Kidney glomerular epithelial cell (primary cell): ENCODE data around the gene GALC.

Experiments used
- DNase-seq: peaks from one replicate; lab custom pipeline; 2025; lab: John Stamatoyannopoulos, UW

The GALC gene

DNA sequence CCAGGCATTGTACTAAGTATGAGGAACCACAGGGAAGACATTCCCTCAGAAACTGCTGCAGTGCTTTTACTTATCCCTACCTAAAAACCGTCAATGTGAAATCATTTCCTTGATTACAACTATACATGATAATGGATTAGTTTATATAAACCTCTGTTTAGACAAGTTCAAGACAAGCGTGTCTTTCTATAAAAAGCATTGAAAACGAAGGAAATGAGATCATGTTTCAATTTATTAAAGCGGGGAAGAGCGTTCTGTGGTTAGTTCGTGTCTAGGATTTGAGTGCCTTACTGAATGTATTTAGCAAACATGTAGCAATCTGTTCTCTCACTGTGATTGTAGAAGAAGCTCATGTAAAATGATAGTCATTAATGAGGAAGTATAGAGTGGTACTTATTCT is 37.5 kb downstream of the GALC start:
- DNase-seq, result no peak

DNA sequence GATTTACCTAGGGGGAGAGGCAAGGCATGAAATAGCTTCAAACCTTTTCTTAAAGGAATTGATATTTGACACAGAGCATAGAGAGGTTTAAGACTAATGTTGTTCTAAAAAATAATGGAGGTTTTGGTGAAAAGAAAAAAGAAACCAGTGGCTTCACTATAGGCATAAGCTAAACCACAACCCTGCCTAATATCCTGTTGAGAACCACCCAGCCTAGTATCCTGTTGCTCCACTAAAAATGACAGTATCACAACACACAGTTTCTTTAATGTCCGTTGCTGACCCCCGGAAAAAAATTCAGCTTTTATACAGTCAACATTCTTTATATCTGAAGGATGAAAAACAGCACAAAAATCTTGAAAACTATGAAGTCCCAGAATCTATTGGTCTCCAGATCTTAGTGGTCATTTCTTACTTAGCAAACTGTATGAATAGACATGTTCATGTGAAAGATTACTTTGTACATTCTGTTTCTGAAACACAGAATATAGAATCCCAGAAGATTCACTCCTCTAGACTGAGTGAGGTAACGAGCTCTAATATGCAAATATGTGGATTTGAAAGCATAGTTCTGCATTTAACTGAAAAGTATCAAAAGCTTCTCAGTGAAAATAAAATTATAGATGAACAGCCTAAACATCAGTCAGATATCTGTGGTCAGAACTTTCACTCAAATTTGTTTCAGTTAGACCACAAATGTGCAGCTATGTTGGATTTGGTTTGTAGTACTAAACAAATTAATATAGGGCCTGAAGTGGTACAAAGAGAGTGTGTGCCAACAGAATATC is 40.5 kb downstream of the GALC start:
- DNase-seq, result no peak

- DNase-seq, result peak; percentile 8
These were observed 47.9 kb downstream of the GALC start for GRCh38 chr14:87944987-87945604.

DNA sequence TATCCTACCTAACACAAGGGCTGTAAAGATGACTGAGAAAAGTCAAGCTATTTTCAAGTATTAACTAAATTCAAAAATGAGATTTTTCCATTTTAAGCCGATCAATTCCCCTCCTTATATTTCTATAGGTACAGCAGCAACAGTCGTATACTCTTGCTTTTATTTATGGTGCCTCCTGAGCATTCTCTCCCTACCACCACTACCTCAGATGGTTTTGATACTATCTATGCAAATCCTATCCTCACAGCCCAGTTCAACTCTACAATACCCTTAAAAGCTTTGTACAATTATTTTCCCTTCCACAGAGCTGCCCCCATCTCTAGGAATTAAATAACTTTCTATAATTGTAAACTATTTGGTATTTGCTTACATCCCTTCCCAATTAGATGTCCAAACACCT is 52.1 kb downstream of the GALC start:
- DNase-seq, result no peak

- no peak for DNase-seq
These were observed 52.6 kb downstream of the GALC start for GRCh38 chr14:87940382-87940781.

DNA sequence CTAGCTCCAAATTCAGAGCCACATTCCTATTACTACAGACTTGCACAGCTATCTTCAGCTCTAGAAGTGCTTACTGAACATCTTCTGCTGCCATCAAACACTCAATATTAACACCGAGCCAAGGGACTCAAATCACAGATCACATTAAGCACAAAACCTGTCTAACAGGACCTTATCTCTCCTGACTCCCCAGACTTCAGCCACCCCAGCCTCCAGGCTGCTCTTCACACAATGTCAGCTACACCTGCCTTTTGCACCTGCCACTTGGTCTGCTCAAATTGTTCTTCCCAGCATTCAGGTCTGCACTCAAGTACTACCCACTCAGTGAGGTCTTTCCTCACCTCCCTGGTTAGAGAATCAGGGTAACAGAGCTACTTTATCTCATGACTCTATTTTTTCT is 57.1 kb downstream of the GALC start:
- DNase-seq, result no peak

- no peak for DNase-seq
These were observed 57.7 kb downstream of the GALC start for GRCh38 chr14:87935081-87935828.

DNA sequence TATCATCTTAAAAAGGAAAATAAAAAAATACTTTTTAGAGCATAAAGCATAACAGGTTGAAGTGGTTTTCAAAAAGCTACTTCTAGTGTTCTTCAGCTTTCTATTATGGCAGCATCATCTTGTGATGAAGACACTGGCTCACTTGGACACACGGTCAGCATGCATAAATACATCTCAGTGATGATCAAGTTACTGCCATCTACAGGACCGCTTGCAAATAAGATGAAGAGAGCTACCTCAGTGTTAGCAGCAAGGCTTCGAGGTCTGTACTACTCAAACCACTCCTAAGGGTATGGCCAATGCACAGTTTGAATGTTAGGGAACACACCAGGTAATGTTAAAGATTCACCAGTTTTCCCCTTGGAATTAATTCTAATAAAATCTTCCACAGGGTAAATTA is 58.8 kb downstream of the GALC start:
- no peak for DNase-seq

DNA sequence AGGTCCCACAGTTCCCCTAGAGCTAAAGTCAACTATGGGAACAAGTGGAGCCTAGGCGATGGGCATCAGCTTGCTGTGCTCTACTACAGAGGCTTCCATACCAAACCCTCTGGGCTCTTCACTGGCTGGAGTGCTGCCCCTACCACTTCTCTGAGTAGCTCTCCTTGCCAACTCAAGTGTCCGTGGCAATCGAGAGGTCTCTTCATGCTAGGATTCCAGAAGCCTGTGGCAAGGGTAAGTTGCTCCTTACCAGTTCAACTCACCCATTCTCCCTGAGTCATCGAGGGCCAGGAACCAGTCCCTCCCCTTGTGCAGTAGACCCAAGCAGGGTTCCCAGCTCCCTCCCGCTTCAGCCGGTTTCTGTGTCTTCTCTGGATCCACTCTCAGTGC is 76.1 kb downstream of the GALC start:
- no peak for DNase-seq

GRCh38 chr14:87916103-87916885 is 76.7 kb downstream of the GALC start:
- no peak for DNase-seq

- no peak for DNase-seq
These were observed 84.4 kb downstream of the GALC start for GRCh38 chr14:87908550-87908949.

- DNase-seq, result no peak
These were observed 91.3 kb downstream of the GALC start for GRCh38 chr14:87901652-87902051.

- DNase-seq, result no peak
These were observed 91.7 kb downstream of the GALC start for GRCh38 chr14:87901236-87901635.

DNA sequence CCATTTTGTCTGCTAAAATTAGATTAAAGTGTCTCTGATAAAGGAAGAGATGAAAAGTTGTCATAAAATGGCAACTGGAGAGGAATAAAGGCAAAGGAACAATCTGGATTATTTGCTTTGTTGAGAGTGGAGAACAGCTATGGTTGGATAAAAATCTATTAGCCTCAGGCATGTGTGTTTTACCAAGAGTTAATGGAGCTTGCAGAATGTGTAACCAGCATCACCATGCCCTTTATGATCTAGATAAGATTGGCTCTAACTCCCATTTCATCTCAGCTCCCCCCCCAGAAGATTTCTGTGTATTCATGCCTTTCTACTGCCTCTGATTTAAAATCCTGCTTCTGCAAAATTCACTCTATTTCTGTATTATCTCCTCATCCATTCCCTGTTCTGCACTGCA is 93.8 kb downstream of the GALC start:
- DNase-seq, result peak; percentile 15

- DNase-seq, result no peak
These were observed 94.7 kb downstream of the GALC start for GRCh38 chr14:87898301-87898700.

DNA sequence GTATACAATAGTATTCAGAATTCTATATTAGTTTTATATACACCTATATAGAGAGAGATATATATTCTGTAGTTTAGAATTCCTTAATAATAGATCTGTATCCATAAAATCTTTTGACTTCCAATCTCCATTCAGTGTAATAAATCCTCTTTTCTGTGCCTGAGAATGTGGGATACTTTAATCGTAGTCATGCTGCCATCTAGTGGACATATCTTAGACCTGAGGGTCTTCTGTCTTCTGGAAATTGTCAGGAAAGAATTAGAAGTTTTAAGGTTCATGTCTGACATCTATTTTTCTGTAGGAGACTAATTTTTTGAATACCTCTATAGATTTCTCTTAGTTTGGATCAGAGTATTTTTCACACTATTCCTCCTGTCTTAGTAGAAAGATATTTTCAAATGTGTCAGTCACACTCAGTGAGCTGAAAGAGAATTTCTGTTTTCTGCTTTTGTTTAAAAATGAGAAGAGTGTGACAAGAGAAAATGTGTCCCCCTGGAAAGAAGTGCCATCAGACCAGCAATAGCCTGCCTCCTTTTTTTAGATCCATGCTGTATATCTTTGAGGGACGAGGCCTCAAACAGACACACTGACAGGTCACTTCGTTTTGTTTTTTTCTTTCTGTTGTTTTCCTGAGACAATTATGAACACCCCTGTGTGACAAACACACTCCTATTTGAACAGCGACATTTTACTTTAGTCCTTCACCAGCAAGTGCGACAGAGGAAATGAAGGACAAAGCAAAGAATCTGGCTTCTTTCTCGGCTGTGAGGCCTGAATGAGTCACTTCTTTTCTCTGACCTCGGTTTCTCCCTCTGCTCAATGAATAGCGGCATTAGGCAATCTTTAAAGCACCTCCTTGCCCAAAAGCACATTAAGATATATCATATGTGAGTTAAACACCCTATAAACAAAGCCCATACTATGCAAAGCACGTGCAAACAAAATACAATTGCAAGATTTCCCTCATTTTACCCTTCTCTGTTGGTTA is 96.3 kb downstream of the GALC start:
- peak; percentile 31 for DNase-seq

- no peak for DNase-seq
These were observed 98.1 kb downstream of the GALC start for GRCh38 chr14:87894920-87895319.

GRCh38 chr14:87892763-87893162 is 100.2 kb downstream of the GALC start:
- DNase-seq, result no peak

DNA sequence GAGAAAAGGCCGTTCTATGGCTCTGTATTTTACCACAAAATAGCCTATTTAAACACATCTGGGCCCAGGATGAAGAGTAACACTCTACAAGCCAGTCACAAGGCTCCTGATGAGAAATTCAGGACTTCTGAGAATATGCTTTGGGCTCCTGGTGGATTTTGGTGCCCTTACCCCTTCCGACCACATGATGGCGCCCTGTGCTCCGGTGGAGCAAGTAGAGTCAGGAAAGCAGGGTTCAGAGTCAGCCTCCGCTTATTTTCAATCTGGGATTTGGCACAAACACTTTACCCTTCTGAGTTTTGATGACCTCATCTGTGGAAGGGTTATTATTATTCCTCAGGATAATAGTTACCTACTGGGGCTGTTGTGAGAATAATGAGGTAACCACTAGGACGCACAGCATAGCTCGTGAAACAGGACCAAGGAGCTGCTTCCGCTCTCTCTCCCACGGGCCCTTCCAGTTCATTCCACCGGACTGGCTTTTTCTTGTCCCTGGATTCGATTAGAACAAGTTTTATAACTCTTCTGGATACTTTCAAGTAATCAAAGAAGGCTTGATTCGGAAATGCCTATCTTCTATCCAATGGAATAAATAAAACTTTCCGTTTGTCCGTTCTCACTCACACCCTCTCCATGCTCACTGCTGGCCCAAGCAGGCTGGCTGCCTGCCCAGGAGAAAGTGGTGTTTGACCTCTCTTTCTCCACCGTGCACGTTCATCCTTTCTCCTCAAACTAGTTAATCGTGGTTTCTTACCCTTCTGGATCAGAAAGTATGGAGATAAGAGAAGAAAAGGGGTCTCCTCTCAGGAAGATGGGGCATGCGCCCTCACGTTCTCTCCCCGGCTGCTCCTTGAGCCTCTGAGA is 104.6 kb downstream of the GALC start:
- peak; percentile 11 for DNase-seq

DNA sequence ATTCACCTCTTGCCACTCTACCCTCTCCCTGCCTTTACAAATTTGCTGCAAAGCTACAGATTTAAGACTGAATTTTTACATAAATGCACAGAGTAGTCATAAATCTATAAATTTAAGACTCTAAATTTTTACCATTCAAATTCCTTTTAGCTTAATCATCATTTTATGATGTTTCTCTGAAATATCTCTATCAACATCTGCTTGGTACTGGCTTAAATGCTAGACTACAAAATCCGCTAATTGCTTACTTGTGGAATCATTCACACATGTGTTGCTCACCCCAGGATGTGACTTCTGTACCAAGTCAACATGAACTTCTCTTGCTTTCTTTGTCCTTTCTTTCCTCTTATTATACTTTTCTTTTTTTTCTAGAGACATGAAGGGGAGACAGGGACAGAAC is 109.2 kb downstream of the GALC start:
- no peak for DNase-seq
